Stomach (tissue), 4 donors: ENCODE measurements around the gene MAGI2.

Source experiments
- CTCF ChIP-seq, 7 experiments: fragments of 450-650 bp in 4 of 7; fragments of 200-600 bp in 3 of 7; sonication (generic) in 3 of 7; IDR thresholded peaks; one replicate each; pipeline ENCODE4 v1.5.1; 2016 to 2019; ENCODE audit warnings: antibody characterized with exemption in 7 of 7, control low read depth in 2 of 7, mild to moderate bottlenecking in 1 of 7
- POLR2A ChIP-seq, 4 donors: fragments of 450-650 bp; IDR thresholded peaks; one replicate each; pipeline ENCODE4 v1.6.1; 2016; ENCODE audit warnings: antibody characterized with exemption in 4 of 4, control low read depth in 2 of 4, mild to moderate bottlenecking in 1 of 4, moderate library complexity in 1 of 4
- POLR2AphosphoS5 ChIP-seq, 3 donors: sonication (generic); formaldehyde crosslinking; IDR thresholded peaks; one replicate each; pipeline ENCODE4 v1.6.1; 2016; ENCODE audit warnings: antibody characterized with exemption in 3 of 3

GRCh38 chr7:79452495-79453265 lies 787 bp downstream of the MAGI2 start:
- no peak for TF ChIP-seq POLR2A (IDR thresholded peaks at IDR 0.05)
- no peak for TF ChIP-seq CTCF (IDR thresholded peaks at IDR 0.05)
- no peak for TF ChIP-seq POLR2AphosphoS5 (IDR thresholded peaks at IDR 0.05)
